ENCODE results near the gene MYO10.
"Not testable (repeated sequence)": the region's sequence is repeated elsewhere in the genome, so short reads cannot be mapped to it uniquely, and the experiment has no call there.

MYO10 gene

DNA sequence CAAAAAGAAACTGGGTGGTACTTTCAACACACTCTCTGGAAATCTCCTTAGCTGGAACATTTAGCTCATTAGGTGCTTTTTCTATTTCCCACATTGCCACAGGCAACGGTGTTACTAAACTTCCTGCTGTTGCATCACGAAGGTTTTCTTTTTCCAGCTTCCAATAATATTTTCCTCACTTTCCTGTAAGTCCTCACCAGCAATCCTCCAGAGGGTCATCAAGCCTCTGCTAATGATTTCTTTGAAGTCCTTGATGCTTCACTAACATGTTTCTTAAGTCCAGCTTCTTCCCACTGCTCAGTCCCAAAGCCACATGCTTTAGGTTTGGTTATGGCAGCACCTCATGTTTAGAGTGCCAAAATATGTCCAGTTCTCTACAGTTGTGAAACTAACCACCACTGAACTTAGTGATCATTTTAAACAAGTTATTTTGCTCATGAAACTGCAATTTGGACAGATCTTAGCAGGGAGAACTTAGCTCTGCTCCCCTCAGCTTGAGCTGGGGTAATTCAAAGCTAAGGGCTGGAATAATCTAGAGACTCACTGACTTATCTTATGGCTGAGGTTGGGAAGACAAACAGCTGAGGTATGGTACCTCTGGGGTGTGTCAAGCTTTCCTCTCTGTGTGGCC, 279.4 kb downstream of the MYO10 start:
- DNase-seq, result peak; percentile 47

- no peak for DNase-seq
These were observed 281.3 kb downstream of the MYO10 start for GRCh38 chr5:16654647-16655334.

DNA sequence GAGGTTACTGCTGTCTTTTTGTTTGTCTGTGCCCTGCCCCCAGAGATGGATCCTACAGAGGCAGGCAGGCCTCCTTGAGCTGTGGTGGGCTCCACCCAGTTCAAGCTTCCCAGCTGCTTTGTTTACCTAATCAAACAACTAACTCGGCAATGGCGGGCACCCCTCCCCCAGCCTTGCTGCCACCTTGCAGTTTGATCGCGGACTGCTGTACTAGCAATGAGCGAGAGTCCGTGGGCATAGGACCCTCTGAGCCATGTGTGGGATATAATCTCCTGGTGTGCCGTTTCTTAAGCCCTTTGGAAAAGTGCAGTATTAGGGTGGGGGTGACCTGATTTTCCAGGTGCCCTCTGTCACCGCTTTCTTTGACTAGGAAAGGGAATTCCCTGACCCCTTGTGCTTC, 287.3 kb downstream of the MYO10 start:
- not testable (repeated sequence) for DNase-seq

GRCh38 chr5:16644301-16644889, 291.7 kb downstream of the MYO10 start:
- DNase-seq, result no peak

- no peak for DNase-seq
These were observed 293.2 kb downstream of the MYO10 start for GRCh38 chr5:16642867-16643266.

- no peak for DNase-seq
These were observed 296.9 kb downstream of the MYO10 start for GRCh38 chr5:16639206-16639605.

DNA sequence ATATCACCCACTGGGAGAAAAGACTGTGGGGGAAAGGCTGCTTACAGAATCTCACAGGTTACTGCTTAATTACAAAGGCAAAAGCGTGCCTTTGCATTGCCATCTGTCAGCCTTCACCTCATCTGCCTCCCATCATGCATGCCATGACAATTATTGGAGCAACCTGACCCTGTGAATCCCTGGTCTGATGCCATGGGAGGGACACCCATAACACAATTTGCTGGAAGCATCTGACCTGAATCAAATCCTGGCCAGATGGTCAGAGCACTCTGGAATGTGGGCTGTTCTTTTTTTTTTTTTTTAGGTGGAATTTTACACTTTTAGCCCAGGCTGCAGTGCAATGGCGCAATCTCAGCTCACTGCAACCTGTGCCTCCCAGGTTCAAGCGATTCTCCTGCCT, 307.7 kb downstream of the MYO10 start:
- no peak for DNase-seq

GRCh38 chr5:16626696-16627264, 309.3 kb downstream of the MYO10 start:
- DNase-seq, result no peak

- DNase-seq, result no peak
These were observed 311.0 kb downstream of the MYO10 start for GRCh38 chr5:16625096-16625495.

DNA sequence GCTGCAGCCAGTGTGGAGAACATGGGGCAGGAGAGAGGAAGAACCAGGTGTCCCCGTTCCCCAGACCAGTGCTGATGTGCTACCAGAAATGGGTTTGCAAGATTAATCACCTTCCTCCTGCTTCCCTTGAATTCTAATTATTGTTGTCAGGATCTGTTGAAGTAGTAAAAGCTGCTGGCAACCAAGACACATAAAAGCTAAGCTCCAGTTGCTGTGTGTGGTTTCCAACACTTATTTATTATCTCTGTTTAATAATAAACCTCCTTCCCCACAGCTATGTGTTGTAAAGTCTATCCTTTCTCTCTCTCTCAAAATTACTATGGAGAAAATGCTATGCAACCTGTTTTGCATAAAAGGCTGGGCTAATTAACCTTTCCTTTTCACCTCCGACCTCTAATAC, 317.0 kb downstream of the MYO10 start:
- DNase-seq, result no peak

DNA sequence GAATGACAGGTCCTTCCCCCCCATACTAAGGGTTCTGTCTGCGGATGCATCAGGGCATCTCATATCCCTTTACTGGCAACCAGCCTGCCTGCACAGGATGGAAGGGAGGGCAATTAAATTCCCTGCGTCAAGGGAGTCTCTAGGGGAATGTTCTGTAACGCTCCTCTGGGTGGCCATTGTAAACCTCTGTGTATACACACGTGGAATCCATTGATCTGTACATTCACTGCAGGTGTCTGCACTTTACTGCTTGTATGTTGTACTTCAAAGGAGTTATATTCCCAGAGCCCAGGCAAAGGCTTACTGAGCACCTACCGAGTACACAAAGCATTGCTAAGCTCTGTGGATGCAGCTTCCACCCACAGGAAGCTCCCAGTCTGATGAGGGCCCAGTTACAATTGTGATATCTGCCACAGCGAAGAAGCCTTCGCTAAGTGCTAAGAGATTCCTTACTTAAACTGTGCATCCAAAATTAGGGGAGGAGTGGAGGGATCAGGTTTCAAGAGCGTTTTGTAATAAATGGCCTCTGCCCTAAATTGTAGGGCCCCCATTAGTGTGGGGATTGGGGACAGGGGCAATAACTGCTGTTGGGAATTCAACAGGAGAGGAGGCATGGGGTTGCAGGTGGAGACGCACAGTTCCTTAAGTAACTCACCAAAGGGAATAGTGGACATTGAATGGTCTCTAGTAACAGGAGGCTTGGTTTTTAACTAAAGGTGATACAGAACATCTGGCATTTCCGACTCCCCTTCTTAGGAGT, 317.8 kb downstream of the MYO10 start:
- DNase-seq, result no peak

DNA sequence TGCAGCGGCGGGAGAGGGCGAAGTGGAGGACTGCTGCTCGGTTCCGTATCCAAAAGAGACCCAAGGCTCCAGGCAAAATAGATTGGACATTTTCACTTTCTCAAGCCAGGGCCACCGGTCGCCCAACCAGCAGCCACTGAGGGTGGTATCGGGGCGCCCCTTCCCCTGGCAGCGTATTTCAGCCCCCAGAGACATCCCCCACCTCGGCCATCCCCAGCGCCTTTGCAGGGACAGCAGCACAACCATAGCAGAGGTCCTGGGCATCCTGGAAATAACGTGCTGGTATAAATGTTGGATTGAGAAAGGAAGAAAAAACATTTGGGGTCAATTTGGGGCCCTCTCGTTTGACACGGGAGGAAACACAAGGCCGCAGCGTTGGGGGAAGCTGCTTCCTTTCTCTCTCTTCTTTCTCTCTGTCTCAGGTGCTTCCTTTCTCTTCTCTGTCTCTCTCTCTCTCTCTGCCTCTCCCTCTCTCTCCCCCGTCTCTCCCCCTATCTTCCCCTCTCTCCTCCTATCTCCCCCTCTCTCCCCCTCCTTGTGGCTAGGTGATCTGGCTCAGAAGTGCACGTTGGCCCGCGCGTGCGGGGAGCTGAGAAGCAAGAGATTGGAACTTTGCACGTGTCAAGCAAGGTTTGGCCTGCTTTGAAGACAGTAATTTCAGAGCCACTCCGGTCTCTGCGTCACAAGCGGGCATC, 318.7 kb downstream of the MYO10 start:
- no peak for DNase-seq

- peak; percentile 64 for DNase-seq
These were observed 319.4 kb downstream of the MYO10 start, which contains the start of gene RETREG1 for GRCh38 chr5:16616536-16617273. TSS of gene RETREG1 (minus strand) at chr5:16616997. CDS start at chr5:16616971, 26 bp downstream.

GRCh38 chr5:16615741-16616535, 320.1 kb downstream of the MYO10 start:
- no peak for DNase-seq

GRCh38 chr5:16612007-16612406, 324.1 kb downstream of the MYO10 start:
- DNase-seq, result no peak

Measured in left hindlimb (tissue), 1 donor.